Right lobe of liver (tissue), 4 donors: ENCODE results near the gene CCDC80.

Experiments used
- POLR2A ChIP-seq: fragments of 450-650 bp; IDR thresholded peaks from one replicate; pipeline ENCODE4 v1.6.1; 2017; ENCODE audit warnings: antibody characterized with exemption, mild to moderate bottlenecking
- TF ChIP-seq, protein P1 (sequence below), 4 donors: fragments of 200-600 bp in 3 of 4; fragments of 450-650 bp in 1 of 4; IDR thresholded peaks; one replicate each; pipeline versions ENCODE4 v1.5.1 to v1.8.0; 2016 to 2022; ENCODE audit warnings: antibody characterized with exemption in 4 of 4, mild to moderate bottlenecking in 2 of 4
- donor health status: DM: no; HTN: no; CAD: no.
- donor health status: DM: no; HTN: no; CAD: no.
- donor health status: DM: no; HTN: yes; CAD: no.

- no peak for TF ChIP-seq POLR2A
- TF ChIP-seq, protein P1, sequence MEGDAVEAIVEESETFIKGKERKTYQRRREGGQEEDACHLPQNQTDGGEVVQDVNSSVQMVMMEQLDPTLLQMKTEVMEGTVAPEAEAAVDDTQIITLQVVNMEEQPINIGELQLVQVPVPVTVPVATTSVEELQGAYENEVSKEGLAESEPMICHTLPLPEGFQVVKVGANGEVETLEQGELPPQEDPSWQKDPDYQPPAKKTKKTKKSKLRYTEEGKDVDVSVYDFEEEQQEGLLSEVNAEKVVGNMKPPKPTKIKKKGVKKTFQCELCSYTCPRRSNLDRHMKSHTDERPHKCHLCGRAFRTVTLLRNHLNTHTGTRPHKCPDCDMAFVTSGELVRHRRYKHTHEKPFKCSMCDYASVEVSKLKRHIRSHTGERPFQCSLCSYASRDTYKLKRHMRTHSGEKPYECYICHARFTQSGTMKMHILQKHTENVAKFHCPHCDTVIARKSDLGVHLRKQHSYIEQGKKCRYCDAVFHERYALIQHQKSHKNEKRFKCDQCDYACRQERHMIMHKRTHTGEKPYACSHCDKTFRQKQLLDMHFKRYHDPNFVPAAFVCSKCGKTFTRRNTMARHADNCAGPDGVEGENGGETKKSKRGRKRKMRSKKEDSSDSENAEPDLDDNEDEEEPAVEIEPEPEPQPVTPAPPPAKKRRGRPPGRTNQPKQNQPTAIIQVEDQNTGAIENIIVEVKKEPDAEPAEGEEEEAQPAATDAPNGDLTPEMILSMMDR (IDR thresholded peaks at IDR 0.05): no peak
Observed at GRCh38 chr3:112637700-112638099, 3.2 kb downstream of the CCDC80 start.
